ENCODE data around the gene UMODL1.

UMODL1 gene

DNA sequence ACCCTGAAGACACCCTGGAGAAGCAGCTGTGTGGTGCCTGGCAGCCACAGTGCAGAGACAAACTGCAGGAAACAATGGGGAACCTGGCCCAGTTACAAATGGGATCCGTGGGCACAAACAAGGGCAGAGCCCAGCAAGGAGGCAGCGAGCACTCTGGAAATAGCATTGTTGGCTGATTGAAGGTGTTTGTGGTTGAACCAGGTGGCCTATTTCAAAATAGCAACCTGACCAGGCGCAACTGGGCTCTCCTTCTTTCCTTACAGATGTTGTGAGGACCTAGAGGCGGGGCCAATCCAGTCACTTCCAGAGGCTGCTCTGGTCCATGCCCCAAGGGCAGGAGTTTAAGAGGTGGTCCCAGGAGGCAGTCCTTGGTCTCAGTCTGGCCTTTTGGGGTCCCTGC, 39.3 kb upstream of the UMODL1 start:
- TF ChIP-seq BACH2 (CRISPR knock-in tag; IDR thresholded peaks at IDR 0.05; ENCODE audit: borderline replicate concordance) (no peak), ZNF70 (CRISPR knock-in tag; IDR thresholded peaks at IDR 0.05) (no peak), GLIS3 (CRISPR knock-in tag; IDR thresholded peaks at IDR 0.05) (no peak), ZNF565 (CRISPR knock-in tag; conservative IDR thresholded peaks at IDR 0.05; ENCODE audit: low read depth) (no peak), ESRRG (CRISPR knock-in tag; IDR thresholded peaks at IDR 0.05) (no peak), CSDC2 (CRISPR knock-in tag; IDR thresholded peaks at IDR 0.05) (no peak), ZNF8 (CRISPR knock-in tag; IDR thresholded peaks at IDR 0.05) (no peak), PPARA (CRISPR knock-in tag; IDR thresholded peaks at IDR 0.05; ENCODE audit: borderline replicate concordance) (no peak), ZFP3 (CRISPR knock-in tag; IDR thresholded peaks at IDR 0.05) (no peak), ZFP30 (CRISPR knock-in tag; IDR thresholded peaks at IDR 0.05) (no peak), CREB5 (CRISPR knock-in tag; IDR thresholded peaks at IDR 0.05; ENCODE audit: low read depth) (no peak), ISL1 (CRISPR knock-in tag; IDR thresholded peaks at IDR 0.05) (no peak), RARB (CRISPR knock-in tag; IDR thresholded peaks at IDR 0.05) (no peak), ARNTL (CRISPR knock-in tag; IDR thresholded peaks at IDR 0.05; ENCODE audit: borderline replicate concordance, low read depth) (no peak), TOX (CRISPR knock-in tag; IDR thresholded peaks at IDR 0.05; ENCODE audit: borderline replicate concordance) (no peak), OSR1 (CRISPR knock-in tag; IDR thresholded peaks at IDR 0.05) (no peak)
- TF ChIP-seq, protein P1, sequence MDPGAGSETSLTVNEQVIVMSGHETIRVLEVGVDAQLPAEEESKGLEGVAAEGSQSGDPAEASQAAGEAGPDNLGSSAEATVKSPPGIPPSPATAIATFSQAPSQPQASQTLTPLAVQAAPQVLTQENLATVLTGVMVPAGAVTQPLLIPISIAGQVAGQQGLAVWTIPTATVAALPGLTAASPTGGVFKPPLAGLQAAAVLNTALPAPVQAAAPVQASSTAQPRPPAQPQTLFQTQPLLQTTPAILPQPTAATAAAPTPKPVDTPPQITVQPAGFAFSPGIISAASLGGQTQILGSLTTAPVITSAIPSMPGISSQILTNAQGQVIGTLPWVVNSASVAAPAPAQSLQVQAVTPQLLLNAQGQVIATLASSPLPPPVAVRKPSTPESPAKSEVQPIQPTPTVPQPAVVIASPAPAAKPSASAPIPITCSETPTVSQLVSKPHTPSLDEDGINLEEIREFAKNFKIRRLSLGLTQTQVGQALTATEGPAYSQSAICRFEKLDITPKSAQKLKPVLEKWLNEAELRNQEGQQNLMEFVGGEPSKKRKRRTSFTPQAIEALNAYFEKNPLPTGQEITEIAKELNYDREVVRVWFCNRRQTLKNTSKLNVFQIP (CRISPR knock-in tag; IDR thresholded peaks at IDR 0.05; ENCODE audit: borderline replicate concordance, low read depth): no peak
- TF ChIP-seq, protein P2, sequence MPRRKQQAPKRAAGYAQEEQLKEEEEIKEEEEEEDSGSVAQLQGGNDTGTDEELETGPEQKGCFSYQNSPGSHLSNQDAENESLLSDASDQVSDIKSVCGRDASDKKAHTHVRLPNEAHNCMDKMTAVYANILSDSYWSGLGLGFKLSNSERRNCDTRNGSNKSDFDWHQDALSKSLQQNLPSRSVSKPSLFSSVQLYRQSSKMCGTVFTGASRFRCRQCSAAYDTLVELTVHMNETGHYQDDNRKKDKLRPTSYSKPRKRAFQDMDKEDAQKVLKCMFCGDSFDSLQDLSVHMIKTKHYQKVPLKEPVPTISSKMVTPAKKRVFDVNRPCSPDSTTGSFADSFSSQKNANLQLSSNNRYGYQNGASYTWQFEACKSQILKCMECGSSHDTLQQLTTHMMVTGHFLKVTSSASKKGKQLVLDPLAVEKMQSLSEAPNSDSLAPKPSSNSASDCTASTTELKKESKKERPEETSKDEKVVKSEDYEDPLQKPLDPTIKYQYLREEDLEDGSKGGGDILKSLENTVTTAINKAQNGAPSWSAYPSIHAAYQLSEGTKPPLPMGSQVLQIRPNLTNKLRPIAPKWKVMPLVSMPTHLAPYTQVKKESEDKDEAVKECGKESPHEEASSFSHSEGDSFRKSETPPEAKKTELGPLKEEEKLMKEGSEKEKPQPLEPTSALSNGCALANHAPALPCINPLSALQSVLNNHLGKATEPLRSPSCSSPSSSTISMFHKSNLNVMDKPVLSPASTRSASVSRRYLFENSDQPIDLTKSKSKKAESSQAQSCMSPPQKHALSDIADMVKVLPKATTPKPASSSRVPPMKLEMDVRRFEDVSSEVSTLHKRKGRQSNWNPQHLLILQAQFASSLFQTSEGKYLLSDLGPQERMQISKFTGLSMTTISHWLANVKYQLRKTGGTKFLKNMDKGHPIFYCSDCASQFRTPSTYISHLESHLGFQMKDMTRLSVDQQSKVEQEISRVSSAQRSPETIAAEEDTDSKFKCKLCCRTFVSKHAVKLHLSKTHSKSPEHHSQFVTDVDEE (CRISPR knock-in tag; IDR thresholded peaks at IDR 0.05): no peak
- TF ChIP-seq, protein P3, sequence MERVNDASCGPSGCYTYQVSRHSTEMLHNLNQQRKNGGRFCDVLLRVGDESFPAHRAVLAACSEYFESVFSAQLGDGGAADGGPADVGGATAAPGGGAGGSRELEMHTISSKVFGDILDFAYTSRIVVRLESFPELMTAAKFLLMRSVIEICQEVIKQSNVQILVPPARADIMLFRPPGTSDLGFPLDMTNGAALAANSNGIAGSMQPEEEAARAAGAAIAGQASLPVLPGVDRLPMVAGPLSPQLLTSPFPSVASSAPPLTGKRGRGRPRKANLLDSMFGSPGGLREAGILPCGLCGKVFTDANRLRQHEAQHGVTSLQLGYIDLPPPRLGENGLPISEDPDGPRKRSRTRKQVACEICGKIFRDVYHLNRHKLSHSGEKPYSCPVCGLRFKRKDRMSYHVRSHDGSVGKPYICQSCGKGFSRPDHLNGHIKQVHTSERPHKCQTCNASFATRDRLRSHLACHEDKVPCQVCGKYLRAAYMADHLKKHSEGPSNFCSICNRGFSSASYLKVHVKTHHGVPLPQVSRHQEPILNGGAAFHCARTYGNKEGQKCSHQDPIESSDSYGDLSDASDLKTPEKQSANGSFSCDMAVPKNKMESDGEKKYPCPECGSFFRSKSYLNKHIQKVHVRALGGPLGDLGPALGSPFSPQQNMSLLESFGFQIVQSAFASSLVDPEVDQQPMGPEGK (CRISPR knock-in tag; IDR thresholded peaks at IDR 0.05; ENCODE audit: borderline replicate concordance): no peak
- TF ChIP-seq, protein P4, sequence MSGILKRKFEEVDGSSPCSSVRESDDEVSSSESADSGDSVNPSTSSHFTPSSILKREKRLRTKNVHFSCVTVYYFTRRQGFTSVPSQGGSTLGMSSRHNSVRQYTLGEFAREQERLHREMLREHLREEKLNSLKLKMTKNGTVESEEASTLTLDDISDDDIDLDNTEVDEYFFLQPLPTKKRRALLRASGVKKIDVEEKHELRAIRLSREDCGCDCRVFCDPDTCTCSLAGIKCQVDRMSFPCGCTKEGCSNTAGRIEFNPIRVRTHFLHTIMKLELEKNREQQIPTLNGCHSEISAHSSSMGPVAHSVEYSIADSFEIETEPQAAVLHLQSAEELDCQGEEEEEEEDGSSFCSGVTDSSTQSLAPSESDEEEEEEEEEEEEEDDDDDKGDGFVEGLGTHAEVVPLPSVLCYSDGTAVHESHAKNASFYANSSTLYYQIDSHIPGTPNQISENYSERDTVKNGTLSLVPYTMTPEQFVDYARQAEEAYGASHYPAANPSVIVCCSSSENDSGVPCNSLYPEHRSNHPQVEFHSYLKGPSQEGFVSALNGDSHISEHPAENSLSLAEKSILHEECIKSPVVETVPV (CRISPR knock-in tag; IDR thresholded peaks at IDR 0.05): no peak
- ATAC-seq: no peak

DNA sequence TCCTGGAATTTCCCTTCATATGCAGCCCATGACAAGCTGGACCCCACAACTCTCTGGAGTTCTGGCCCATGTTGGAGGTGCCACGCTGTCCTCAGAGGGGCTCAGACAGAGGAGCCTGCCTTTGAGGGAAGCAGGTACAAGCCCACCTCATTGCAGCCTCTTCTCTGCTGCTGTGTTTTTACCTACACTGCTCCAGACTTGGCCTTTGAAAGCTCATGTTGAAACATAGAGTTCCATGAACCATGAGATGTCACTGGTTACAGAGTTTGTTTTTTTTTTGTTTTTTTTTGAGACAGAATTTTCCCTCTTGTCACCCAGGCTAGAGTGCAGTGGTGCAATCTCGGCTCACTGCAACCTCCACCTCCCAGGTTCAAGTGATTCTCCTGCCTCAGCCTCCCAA, 38.9 kb upstream of the UMODL1 start:
- ATAC-seq: no peak
- TF ChIP-seq ISL1 (CRISPR knock-in tag; IDR thresholded peaks at IDR 0.05): no peak

DNA sequence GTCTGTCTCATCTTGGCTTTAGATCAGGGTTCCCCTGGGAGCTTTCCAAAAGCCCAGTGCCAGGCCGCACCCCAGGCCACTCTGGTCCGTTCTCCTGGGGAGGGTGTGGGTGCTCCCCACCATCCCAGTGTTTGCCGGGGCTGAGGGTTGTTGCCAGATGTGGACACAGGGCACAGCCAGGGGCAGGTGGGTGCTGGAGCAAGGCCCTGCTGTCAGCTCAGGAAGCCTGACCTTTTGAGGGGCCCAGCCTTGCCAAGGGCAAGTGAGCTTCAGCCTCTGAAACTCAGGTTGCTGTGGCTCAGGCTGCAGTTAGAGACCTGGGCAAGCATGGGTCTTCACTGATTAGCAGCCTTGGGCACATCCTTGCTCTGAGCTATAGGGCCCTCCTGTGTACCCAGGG, 38.1 kb upstream of the UMODL1 start:
- no peak for ATAC-seq
- no peak for TF ChIP-seq SNAI2 (CRISPR knock-in tag; IDR thresholded peaks at IDR 0.05)
- TF ChIP-seq ZNF70 (CRISPR knock-in tag; IDR thresholded peaks at IDR 0.05): no peak
- TF ChIP-seq, protein P1 (CRISPR knock-in tag; IDR thresholded peaks at IDR 0.05; ENCODE audit: borderline replicate concordance, low read depth): no peak
- no peak for TF ChIP-seq CREB5 (CRISPR knock-in tag; IDR thresholded peaks at IDR 0.05; ENCODE audit: low read depth)
- no peak for TF ChIP-seq TOX (CRISPR knock-in tag; IDR thresholded peaks at IDR 0.05; ENCODE audit: borderline replicate concordance)
- TF ChIP-seq, protein P4 (CRISPR knock-in tag; IDR thresholded peaks at IDR 0.05): no peak
- no peak for TF ChIP-seq ARNTL (CRISPR knock-in tag; IDR thresholded peaks at IDR 0.05; ENCODE audit: borderline replicate concordance, low read depth)
- TF ChIP-seq, protein P2 (CRISPR knock-in tag; IDR thresholded peaks at IDR 0.05): no peak
- TF ChIP-seq OSR1 (CRISPR knock-in tag; IDR thresholded peaks at IDR 0.05): no peak
